Mesodermal cell (in vitro differentiated cells): ENCODE data around the gene PCNX3.

ENCODE experiments used
- H3K27ac ChIP-seq: 2 replicates; pipeline ENCODE4 v1.7.0; 2013; ENCODE audit warnings: mild to moderate bottlenecking, low read depth, low read length, moderate library complexity; ENCODE audit not compliant: severe bottlenecking
- H3K36me3 ChIP-seq: 2 replicates; pipeline ENCODE4 v1.7.1; 2013; ENCODE audit warnings: mild to moderate bottlenecking, low read length, moderate library complexity; ENCODE audit not compliant: control insufficient read depth, insufficient read depth
- H3K4me1 ChIP-seq: one replicate; pipeline ENCODE4 v1.7.1; 2013; ENCODE audit warnings: mild to moderate bottlenecking, low read length; ENCODE audit not compliant: insufficient read depth, control insufficient read depth, poor library complexity, severe bottlenecking
- H3K4me3 ChIP-seq: 2 replicates; pipeline ENCODE4 v1.7.0; 2013; ENCODE audit warnings: low read length, control low read depth, mild to moderate bottlenecking; ENCODE audit not compliant: insufficient read depth, poor library complexity, severe bottlenecking; ENCODE audit errors: extremely low read depth
- H3K9me3 ChIP-seq: 2 replicates; pipeline ENCODE4 v1.7.1; 2013; ENCODE audit warnings: mild to moderate bottlenecking, low read length, moderate library complexity; ENCODE audit not compliant: control insufficient read depth
- WGBS, 2 experiments: methylation state at CpG; one replicate each; pipeline ENCODE4 v1.1.5; 2013; ENCODE audit warnings: missing lambda C conversion rate in 2 of 2; ENCODE audit not compliant: insufficient coverage in 2 of 2; 5-methylcytosine and 5-hydroxymethylcytosine counted together

PCNX3 gene

DNA sequence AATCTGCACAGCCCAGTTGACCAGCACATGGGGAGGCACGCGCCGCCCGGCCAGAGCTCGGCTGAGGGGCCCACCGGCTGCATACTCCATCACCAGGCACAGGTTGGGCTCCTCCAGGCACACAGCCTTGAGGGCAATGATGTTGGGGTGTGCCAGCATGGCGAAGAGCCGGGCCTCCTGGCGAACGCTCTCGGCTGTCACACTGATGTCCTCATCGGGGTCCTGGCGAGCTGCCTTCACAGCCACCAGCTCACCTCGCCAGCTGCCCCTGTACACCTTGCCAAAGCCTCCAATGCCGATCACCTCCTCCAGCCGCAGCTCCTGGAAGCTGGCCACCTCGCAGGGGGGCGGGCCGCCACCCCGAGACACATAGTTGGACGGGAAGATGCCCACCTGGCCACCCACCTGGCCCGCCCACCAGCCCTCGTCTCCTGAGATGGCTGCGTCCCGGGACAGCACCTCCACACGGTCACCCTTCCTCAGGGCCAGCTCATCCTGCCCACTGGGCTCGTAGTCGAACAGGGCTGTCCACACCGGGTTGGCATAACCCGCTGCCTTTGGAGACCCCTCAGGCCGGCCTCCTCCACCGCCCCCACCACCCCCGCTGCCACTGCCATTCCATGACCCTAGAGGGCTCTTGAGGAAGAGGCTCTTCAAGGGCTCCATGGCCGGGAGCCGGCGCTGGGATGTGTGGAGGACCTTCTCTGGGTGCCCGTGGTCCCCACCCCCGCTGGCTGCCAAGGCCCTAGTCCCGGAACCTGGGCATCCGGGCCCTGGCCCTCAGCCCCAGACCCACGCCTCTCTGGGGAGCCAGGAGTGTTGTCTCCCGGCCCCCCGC lies 2.3 kb upstream of the PCNX3 start:
- peak overlapping the region; percentile 84 for H3K4me3 ChIP-seq
- H3K9me3 ChIP-seq = no peaks in the 10 kb centered on the region
- peaks cover 57% of the 10 kb centered on the region for H3K36me3 ChIP-seq
- H3K27ac ChIP-seq = peak overlapping the region; percentile 79
- H3K4me1 ChIP-seq = peaks cover 38% of the 10 kb centered on the region
- WGBS, 2 experiments = 67 to 73% methylated on average over 29 to 37 of the region's 43 CpGs

DNA sequence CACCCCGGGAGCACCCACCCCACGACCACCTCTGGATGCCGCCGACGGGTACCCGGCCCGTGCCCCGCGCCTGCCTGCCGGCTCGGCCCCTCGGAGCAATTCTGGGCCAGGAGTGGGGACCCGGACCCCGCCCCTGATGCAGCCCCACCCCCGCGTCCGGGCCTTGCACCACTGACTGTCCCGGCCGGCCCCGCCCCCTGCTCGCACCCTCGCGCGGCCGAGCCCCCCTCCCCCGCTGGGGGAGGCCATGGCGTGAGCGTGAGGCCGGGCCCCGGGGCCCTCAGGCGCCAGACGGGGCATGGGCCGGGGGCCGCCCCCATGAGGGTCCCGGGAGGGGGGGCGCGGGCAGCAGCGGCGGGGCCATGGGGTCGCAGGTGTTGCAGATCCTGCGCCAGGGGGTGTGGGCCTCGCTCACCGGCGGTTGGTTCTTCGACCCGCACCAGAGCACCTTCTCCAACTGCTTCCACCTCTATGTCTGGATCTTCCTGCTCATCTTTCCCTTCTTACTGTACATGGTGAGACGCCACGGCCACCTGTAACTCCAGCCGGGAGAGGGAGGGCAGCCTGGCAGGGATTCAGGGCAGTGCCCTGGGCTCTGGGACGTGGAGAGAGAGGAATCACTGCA lies 486 bp downstream of the PCNX3 start:
- 0 to 4% methylated on average over 35 to 36 of the region's 50 CpGs for WGBS, 2 experiments
- Histone ChIP-seq H3K36me3 (peaks cover 57% of the 10 kb centered on the region), H3K9me3 (no peaks in the 10 kb centered on the region)

DNA sequence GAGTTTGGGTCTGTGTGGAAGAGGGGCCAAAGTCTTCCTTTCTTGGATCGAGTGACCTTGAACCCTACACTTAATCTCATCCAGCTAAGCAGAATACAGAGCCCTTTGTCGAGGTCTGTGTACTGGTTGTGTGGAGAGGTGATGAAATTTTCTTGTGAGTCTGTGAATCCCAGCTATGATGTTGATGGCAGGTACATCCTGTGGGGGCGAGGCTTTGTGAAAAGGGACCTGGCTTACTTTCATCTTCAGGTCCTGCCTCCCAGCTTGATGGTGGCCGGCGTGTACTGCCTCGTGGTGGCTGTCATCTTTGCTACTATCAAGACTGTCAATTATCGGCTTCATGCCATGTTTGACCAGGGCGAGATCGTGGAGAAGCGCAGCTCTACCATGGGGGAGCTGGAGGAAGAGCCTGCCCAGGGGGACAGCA lies 1.0 kb downstream of the PCNX3 start:
- H3K9me3 ChIP-seq = no peaks in the 10 kb centered on the region
- WGBS, 2 experiments = 82 to 88% methylated on average over 7 to 8 of the region's 10 CpGs
- H3K27ac ChIP-seq = no peak overlapping the region

More for the DNA sequence above, 486 bp downstream of the PCNX3 start:
- H3K4me3 ChIP-seq = peak overlapping the region; percentile 85
- H3K27ac ChIP-seq = peak overlapping the region; percentile 83
- peaks cover 29% of the 10 kb centered on the region for H3K4me1 ChIP-seq

DNA sequence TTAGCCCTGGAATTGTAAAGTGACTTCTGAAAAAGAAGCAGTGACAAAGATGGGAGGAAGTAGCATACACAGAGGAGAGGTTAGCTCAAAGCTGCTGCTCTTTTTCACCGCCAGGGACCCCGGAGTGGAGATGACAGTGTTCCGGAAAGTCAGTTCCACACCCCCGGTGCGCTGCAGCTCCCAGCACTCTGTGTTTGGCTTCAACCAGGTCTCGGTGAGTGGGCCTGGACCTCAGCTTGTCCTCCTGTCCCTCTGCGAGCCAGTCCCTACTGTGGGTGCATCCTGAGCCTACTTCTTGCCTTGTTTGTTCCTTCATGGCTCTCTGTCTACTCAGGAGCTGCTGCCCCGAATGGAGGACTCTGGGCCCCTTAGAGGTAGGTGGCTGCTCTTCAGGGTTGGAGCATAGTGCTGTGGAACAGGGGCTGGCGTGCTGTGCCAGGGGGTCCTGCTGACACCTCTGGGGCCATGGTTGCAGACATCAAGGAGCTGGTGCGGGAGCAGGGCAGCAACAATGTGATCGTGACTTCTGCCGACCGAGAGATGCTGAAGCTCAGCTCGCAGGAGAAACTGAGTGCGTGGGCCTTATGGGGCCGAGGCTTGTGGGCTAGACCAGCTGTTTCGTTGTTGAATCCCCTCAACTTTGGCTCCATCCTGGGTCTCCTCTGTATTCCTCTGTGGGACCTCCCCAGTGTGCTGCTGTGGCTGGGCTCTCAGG lies 1.7 kb downstream of the PCNX3 start:
- peak overlapping the region; percentile 85 for H3K4me3 ChIP-seq
- 94 to 97% methylated on average over 17 of the region's 17 CpGs for WGBS, 2 experiments
- peaks cover 64% of the 10 kb centered on the region for H3K36me3 ChIP-seq
- no peaks in the 10 kb centered on the region for H3K9me3 ChIP-seq
- no peak overlapping the region for H3K27ac ChIP-seq
- peaks cover 19% of the 10 kb centered on the region for H3K4me1 ChIP-seq

More for the DNA sequence above, 1.0 kb downstream of the PCNX3 start:
- Histone ChIP-seq H3K36me3 (peaks cover 59% of the 10 kb centered on the region), H3K4me3 (peak overlapping the region; percentile 85), H3K4me1 (peaks cover 24% of the 10 kb centered on the region)

DNA sequence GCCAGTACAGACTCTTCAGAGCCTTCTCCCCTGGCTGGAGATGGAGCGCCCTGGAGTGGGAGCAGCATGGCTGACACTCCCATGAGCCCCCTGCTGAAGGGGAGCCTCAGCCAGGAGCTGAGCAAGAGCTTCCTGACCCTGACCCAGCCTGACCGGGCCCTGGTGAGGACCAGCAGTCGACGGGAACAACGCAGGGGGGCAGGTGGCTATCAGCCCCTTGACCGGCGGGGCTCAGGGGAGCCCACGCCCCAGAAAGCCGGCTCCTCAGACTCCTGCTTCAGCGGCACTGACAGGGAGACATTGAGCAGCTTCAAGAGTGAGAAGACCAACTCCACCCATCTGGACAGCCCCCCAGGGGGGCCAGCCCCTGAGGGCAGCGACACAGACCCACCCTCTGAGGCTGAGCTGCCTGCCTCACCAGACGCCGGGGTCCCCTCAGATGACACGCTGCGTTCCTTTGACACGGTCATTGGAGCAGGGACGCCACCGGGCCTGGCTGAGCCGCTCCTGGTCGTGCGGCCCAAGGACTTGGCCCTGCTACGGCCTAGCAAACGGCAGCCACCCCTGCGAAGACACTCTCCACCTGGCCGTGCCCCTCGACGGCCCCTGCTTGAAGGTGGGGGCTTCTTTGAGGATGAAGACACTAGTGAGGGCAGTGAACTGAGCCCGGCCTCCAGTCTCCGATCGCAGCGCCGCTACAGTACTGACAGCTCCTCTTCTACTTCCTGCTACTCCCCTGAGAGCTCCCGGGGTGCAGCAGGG lies 2.6 kb downstream of the PCNX3 start:
- Histone ChIP-seq H3K27ac (no peak overlapping the region), H3K4me1 (peaks cover 10% of the 10 kb centered on the region), H3K4me3 (no peak overlapping the region), H3K9me3 (no peaks in the 10 kb centered on the region), H3K36me3 (peaks cover 63% of the 10 kb centered on the region)
- WGBS, 2 experiments = 96% methylated on average over 26 to 29 of the region's 33 CpGs

DNA sequence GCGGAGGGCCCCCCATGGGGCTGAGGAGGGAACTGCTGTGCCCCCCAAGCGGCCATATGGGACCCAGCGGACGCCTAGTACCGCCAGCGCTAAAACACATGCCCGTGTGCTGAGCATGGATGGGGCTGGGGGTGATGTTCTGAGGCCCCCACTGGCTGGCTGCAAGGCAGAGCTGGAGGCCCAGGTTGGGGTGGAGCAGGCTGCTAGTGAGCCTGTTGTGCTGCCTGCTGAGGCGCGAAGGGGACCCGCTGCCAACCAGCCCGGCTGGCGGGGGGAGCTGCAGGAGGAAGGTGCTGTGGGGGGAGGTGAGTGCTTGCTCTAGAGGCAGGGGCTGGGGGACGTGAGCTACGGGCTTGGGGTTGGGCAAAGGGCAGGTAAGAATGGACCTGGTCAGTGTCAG lies 3.2 kb downstream of the PCNX3 start:
- H3K4me1 ChIP-seq = peaks cover 7% of the 10 kb centered on the region
- H3K4me3 ChIP-seq = no peak overlapping the region
- no peaks in the 10 kb centered on the region for H3K9me3 ChIP-seq
- peaks cover 69% of the 10 kb centered on the region for H3K36me3 ChIP-seq
- 95 to 100% methylated on average over 9 to 14 of the region's 14 CpGs for WGBS, 2 experiments
- H3K27ac ChIP-seq = no peak overlapping the region

DNA sequence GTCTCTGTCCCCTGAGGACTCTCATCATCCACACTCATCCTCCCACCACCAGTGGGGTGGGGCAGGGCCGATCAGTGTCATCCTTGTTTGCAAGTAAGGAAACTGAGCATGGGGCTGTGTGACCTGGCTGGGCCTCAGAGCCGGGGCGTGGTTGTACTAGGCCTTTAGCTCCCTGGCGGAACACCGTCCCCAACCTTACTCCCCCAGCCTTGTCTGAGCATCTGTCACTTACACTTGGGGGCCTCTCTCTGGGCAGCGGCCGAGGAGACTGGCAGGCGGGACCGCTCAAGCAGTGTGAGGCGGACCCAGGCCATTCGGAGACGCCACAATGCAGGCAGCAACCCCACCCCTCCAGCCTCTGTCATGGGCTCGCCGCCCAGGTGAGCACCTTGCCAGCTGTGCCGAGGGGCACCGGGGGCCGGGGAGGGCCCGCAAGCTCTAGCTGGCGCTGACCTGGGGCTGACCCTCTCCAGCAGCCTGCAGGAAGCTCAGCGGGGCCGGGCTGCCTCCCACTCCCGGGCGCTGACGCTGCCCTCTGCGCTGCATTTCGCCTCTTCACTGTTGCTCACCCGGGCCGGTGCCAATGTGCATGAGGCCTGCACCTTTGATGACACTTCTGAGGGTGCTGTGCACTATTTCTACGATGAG lies 3.8 kb downstream of the PCNX3 start:
- no peak overlapping the region for H3K4me3 ChIP-seq
- WGBS, 2 experiments = 97% methylated on average over 22 to 26 of the region's 29 CpGs
- H3K27ac ChIP-seq = no peak overlapping the region
- peaks cover 7% of the 10 kb centered on the region for H3K4me1 ChIP-seq
- no peaks in the 10 kb centered on the region for H3K9me3 ChIP-seq
- H3K36me3 ChIP-seq = peaks cover 76% of the 10 kb centered on the region

DNA sequence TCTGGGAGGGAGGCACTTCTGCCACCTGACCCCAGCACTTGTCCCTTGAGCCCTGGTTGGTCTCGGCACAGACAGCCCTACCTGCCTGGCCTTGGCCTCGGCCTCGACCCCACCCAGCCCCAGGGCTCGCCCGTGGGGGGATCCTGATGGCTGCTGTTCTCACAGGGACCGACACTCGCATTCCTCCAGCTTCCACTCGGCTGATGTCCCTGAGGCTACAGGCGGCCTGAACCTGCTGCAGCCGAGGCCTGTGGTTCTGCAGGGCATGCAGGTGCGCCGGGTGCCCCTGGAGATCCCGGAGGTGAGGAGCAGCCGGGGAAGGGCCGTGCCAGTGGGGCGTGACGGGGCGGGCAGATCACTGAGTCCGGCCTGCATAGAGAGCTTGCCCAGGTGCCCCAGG lies 5.1 kb downstream of the PCNX3 start:
- Histone ChIP-seq H3K36me3 (peaks cover 85% of the 10 kb centered on the region), H3K4me3 (no peak overlapping the region), H3K27ac (no peak overlapping the region), H3K9me3 (no peaks in the 10 kb centered on the region), H3K4me1 (peaks cover 7% of the 10 kb centered on the region)
- 87 to 94% methylated on average over 12 to 19 of the region's 19 CpGs for WGBS, 2 experiments

DNA sequence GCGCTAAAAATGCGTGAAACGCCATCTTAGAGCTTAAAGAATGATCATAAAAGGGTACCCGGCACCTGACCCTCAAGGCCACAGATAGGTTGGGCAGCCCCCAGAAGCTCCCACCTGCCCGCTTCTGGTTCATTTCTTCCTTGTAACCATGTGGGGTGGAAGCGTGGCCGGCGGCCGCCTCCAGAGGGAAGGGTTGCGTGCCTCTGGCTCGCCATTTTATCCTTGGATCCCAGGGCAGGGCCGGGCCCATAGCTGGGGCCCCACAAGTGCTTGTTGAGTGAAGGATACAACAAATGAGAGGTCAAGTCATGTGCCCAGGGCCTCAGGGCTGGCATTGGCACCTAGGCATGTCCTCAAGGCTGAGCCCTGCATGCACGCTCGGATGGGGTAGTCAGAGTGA lies 5.9 kb downstream of the PCNX3 start:
- H3K27ac ChIP-seq = no peak overlapping the region
- peaks cover 92% of the 10 kb centered on the region for H3K36me3 ChIP-seq
- H3K9me3 ChIP-seq = no peaks in the 10 kb centered on the region
- H3K4me1 ChIP-seq = peaks cover 7% of the 10 kb centered on the region
- H3K4me3 ChIP-seq = no peak overlapping the region
- 95 to 96% methylated on average over 11 to 14 of the region's 14 CpGs for WGBS, 2 experiments

DNA sequence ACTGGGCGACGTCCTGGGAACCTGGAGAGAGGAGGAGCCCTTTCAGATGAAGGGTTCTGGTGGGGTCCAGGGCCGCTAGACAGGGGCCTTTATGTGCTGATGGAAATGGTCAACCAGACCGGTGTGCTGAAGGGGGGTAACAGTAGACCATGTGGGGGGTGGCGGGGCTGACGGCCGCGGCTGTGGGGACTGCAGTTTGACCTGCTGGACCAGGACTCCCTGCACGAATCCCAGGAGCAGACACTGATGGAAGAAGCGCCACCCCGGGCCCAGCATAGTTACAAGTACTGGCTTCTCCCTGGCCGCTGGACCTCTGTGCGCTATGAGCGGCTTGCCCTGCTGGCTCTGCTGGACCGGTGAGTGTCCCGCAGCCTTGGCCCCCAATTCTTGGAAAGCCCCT lies 6.4 kb downstream of the PCNX3 start:
- Histone ChIP-seq H3K27ac (no peak overlapping the region), H3K9me3 (no peaks in the 10 kb centered on the region), H3K36me3 (peaks cover 93% of the 10 kb centered on the region), H3K4me1 (peaks cover 2% of the 10 kb centered on the region), H3K4me3 (no peak overlapping the region)
- WGBS, 2 experiments = 95 to 99% methylated on average over 16 of the region's 16 CpGs
